Smooth muscle cell of bladder (primary cell): ENCODE measurements around the gene DHTKD1. TPM values are rescaled to one million over a fixed set of nuclear protein-coding genes. Genes with fewer than 3 reads are reported as not detected.

Source experiments
- total RNA-seq: library from RNA; depleted of rRNA; stranded (reverse); fragments of >200 nt; gene quantifications from 2 replicates; pipeline ENCODE4 v1.2.3, GENCODE V29; 2014

The DHTKD1 gene, protein sequence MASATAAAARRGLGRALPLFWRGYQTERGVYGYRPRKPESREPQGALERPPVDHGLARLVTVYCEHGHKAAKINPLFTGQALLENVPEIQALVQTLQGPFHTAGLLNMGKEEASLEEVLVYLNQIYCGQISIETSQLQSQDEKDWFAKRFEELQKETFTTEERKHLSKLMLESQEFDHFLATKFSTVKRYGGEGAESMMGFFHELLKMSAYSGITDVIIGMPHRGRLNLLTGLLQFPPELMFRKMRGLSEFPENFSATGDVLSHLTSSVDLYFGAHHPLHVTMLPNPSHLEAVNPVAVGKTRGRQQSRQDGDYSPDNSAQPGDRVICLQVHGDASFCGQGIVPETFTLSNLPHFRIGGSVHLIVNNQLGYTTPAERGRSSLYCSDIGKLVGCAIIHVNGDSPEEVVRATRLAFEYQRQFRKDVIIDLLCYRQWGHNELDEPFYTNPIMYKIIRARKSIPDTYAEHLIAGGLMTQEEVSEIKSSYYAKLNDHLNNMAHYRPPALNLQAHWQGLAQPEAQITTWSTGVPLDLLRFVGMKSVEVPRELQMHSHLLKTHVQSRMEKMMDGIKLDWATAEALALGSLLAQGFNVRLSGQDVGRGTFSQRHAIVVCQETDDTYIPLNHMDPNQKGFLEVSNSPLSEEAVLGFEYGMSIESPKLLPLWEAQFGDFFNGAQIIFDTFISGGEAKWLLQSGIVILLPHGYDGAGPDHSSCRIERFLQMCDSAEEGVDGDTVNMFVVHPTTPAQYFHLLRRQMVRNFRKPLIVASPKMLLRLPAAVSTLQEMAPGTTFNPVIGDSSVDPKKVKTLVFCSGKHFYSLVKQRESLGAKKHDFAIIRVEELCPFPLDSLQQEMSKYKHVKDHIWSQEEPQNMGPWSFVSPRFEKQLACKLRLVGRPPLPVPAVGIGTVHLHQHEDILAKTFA
- 20.5 and 30.4 TPM in 2 replicates for total RNA-seq

DNA sequence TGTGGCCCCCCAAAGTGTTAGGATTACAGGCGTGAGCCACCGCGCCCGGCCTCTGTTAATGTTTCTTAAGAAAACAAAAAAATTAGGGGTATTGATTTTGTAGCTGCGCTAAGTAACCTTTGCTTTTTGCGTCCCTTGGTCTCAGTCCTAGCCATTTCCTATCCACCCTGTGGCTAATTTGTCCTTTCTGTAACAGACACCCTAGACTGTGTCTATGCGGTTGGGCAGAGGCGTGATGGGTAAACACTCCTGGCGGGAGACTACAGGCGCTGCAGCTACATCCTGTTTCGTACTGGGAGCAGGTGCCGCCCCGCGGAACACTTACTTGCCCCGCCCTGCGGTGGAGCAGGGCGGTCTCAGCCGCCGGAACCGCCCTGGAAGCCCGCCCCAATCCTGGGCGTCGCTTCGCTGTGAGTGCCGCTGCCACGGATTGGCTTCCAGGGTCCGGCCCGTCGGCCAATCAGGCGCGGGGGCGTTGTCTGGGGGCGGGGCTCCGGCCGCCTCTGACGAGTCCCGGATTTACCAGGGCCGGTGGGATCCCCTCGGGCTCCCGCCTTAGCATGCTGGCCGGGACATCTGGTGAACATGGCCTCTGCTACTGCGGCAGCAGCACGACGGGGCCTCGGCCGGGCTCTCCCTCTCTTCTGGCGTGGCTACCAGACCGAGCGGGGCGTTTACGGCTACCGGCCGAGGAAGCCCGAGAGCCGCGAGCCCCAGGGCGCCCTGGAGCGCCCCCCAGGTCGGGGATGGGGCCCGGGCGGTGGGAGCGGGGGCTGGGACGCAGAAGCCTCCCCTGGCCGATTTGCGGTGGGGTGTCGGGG is at the start of gene DHTKD1:
Gene DHTKD1 (plus strand): TSS at position 506 of the 821 bp plus-strand sequence. CDS start 80 bp downstream, at position 586.

DNA sequence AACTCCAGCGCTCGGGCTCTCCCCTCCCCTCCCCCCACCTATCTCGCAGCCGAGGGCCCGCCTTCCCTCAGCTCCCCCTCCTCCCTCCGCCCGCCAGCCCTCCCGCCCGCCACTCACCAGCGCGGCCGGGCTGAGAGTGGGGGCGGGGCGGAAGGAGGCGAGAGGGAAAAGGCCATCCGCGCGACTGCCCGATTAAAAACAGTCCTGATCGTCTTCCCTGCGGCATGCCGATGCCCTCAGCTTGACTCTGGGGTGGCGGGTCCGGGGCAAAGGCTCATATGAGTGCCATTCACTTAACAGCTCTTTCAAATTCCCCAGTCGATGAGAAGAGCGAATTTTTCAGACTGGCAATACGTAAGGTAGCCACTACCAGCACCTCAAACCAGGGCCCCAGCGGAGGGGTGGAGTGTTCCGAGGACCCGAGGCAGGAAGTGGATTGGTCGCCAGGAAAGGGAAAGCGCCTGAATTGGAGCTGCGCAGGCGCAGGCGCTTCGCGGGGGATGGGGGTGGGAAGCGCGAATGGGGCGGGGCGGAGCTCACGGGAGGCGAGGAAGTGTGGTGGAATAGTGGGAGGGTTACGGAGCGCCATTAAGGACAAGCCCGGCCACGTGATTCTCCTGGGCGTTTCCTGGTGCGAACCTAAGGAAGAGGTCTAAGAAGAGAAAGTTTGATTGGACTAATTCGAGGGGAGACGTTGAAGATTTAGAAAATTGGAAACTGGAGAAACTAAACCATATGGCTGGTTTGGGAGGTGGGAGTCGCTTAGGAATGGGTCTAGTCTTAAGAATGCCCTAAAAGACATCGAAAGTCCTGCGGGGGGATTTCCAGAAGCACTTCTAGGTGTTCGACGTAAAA is 25.7 kb upstream of the DHTKD1 start, which contains the start of gene UPF2:
Gene UPF2 (minus strand): TSS at position 13 of the 855 bp plus-strand sequence. CDS start 7,386 bp downstream, outside the sequence.

DNA sequence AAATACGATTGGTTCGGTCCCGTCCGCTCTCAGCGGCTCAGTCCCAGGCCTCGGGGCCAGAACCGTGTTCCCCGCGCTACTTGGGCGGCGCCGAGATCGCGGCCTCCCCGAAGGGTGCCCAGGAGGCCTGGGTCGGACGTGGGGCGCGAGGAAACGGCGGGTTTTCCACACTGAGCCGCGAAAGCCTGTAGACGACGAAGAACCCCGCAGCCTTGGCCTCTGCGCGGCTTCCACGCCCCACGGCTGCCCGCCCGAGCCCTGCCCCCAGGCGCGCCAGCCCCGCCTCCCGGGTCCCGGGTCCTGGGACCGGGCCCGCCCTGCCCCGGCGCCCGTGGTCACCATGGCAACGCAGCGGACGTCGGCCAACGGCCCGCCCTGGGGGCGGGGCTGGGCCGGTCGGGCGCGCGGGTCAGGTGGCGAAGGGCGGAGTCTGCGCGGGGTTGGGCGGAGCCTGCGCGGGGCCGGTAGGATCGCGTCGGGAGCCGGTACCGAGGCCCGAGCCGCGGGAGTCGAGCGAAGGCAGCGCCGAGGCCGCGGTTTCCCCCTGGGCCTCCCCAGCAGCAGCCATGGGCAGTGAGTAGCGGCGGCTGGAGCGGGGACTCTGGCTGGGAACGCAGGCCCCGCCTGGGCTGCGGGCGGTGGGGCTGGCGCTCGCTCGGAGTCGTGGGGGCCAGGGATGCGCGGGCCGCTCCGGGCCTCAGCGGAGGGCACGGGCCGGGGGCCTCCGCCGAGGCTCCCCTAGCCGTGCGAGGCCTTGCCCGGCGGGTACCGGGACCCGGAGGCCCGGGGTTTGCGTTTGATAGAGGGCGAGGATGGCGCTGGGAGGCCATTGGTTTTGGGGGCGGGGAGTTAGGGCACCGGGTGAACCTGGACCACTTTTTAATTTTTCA is 60.7 kb downstream of the DHTKD1 start, which contains the start of gene SEC61A2:
Gene SEC61A2 (plus strand): TSS at position 456 of the 890 bp plus-strand sequence. CDS start 111 bp downstream, at position 567.

Other genes starting within 250 kb of the DHTKD1 start
- 1.0 and 1.1 TPM in 2 replicates for gene PROSER2, start 245.6 kb upstream of the DHTKD1 start, total RNA-seq
- 15.0 and 15.2 TPM in 2 replicates for gene UPF2, start 26.1 kb upstream of the DHTKD1 start, total RNA-seq
- gene SEC61A2, start 60.7 kb downstream of the DHTKD1 start, total RNA-seq = 6.0 and 6.6 TPM in 2 replicates
- gene NUDT5, start 126.9 kb downstream of the DHTKD1 start, total RNA-seq = 63.3 and 65.6 TPM in 2 replicates
- gene CDC123, start 127.2 kb downstream of the DHTKD1 start, total RNA-seq = 130 and 165 TPM in 2 replicates